Measurements from ENCODE around the gene DDX28. TPM values are rescaled to one million over a fixed set of nuclear protein-coding genes. Genes with fewer than 3 reads are reported as not detected.

The DDX28 gene
- total and polyA plus RNA-seq, 11 donors, result 4.4 to 11.9 (median 8.8) TPM

GRCh38 chr16:68041783-68042182, 18.8 kb upstream of the DDX28 start:
- Histone ChIP-seq H3K4me1 (peaks cover 0 to 42% (median 0%) of the 10 kb centered on the region in 12 donors), H3K27ac (peak overlapping the region in 1 of 12 donors; percentile 72), H3K4me3 (no peak overlapping the region), H3K9me3 (no peaks in the 10 kb centered on the region), H3K27me3 (no peaks in the 10 kb centered on the region), H3K36me3 (peaks cover 0 to 39% (median 3%) of the 10 kb centered on the region in 9 donors)
- DNase-seq (no peak), ATAC-seq (peak in 1 of 4 donors; percentile 54)
- no peak for TF ChIP-seq POLR2A (IDR thresholded peaks at IDR 0.05)
- TF ChIP-seq, protein P1, sequence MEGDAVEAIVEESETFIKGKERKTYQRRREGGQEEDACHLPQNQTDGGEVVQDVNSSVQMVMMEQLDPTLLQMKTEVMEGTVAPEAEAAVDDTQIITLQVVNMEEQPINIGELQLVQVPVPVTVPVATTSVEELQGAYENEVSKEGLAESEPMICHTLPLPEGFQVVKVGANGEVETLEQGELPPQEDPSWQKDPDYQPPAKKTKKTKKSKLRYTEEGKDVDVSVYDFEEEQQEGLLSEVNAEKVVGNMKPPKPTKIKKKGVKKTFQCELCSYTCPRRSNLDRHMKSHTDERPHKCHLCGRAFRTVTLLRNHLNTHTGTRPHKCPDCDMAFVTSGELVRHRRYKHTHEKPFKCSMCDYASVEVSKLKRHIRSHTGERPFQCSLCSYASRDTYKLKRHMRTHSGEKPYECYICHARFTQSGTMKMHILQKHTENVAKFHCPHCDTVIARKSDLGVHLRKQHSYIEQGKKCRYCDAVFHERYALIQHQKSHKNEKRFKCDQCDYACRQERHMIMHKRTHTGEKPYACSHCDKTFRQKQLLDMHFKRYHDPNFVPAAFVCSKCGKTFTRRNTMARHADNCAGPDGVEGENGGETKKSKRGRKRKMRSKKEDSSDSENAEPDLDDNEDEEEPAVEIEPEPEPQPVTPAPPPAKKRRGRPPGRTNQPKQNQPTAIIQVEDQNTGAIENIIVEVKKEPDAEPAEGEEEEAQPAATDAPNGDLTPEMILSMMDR (IDR thresholded peaks at IDR 0.05), result no peak
- intact Hi-C loops (cut with DNase I), result loop anchor here (2.0 to 10.0 kb wide), 13 partner anchors 47 to 517 kb away; partner anchors contain the start of genes NRN1L (in 7 of the 10), DPEP2 (in 2 of the 10), PSMB10 (in 2 of the 10) and LCAT (in 1 of the 10)
- 85 to 93% (median 90%) methylated on average over 2 of the region's 2 CpGs for WGBS, 4 donors

DNA sequence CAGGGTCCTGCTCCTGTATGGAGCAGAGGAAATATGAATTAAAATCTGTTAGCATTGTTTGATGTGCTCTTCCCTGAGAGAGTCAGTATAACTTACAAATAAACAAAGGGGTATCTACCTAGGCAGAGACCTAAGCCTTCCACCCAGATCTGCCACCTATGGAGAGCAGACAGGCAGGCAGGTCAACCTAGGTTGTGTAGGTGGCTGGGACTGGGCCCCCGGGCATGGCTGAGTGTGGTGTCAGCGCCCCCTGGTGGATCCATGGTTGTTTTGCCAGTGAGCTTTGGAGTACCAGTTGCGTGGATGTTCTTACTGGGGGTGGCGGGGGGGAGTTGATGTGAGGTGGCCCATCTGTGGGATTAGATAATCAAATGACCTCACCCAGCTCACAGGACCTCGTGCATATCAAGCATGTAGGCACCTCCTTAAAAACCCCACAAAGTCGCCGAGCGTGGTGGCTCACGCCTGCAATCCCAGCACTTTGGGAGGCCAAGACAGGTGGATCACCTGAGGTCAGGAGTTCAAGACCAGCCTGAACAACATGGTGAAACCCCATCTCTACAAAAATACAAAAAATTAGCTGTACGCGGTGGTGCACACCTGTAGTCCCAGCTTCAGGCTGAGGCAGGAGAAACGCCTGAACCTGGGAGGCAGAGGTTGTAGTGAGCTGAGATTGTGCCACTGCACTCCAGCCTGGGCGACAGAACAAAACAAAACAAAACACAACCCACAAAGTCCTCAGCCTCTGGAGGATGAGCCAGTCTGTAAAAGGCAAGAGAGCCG, 17.7 kb upstream of the DDX28 start:
- Histone ChIP-seq H3K27me3 (no peaks in the 10 kb centered on the region), H3K4me3 (no peak overlapping the region), H3K9me3 (no peaks in the 10 kb centered on the region), H3K27ac (peak overlapping the region in 1 of 12 donors; percentile 72), H3K36me3 (peaks cover 0 to 39% (median 3%) of the 10 kb centered on the region in 9 donors), H3K4me1 (peaks cover 0 to 42% (median 0%) of the 10 kb centered on the region in 12 donors)
- WGBS, 4 donors, result 64 to 69% (median 68%) methylated on average over 12 to 14 of the region's 14 CpGs
- TF ChIP-seq, protein P1 (IDR thresholded peaks at IDR 0.05), result peak; percentile 70 to 89 (median 82)
- TF ChIP-seq POLR2A (IDR thresholded peaks at IDR 0.05), result no peak
- ATAC-seq (peak; percentile 84 to 95 (median 94)), DNase-seq (peak; percentile 76 to 92 (median 84))
- intact Hi-C loops (cut with DNase I), result loop anchor here (1.0 to 10.0 kb wide), 15 partner anchors 46 to 516 kb away; partner anchors contain the start of genes NRN1L (in 8 of the 10), DPEP2 (in 2 of the 10), PSMB10 (in 2 of the 10) and LCAT (in 1 of the 10)

DNA sequence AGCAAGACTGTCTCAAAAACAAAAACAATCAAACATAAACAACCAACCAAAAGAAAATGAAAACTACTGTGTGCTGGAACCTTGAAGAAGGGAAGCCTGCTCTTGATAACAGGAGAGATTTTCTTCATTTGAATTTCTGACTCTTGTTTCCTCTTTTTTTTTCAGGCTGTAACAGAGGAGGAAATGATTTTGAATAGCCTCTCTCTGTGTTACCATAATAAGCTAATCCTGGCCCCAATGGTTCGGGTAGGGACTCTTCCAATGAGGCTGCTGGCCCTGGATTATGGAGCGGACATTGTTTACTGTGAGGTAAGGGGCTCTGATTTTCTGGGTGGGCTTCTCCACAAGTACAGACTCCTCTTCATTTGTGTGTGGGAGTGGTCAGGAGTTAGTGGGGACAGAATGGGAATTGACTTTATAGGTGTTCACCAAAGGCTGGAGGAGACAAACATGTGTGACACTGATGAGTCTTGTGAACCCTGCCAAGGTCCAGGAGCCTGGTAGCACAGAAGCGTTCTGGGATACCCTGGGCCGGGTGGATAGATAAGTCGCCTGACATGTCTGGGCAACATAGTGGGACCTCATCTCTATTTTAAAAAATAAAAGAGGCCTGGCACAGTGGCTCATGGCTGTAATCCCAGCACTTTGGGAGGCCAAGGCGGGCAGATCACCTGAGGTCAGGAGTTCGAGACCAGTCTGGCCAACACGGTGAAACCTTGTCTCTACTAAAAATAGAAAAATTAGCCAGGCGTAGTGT, 15.0 kb upstream of the DDX28 start:
- Histone ChIP-seq H3K4me3 (peak overlapping the region in 1 of 12 donors; percentile 15), H3K27me3 (no peaks in the 10 kb centered on the region), H3K27ac (peak overlapping the region in 4 of 12 donors; percentile 14 to 76 (median 34)), H3K9me3 (no peaks in the 10 kb centered on the region), H3K36me3 (peaks cover 0 to 23% (median 3%) of the 10 kb centered on the region in 9 donors), H3K4me1 (peaks cover 0 to 42% (median 0%) of the 10 kb centered on the region in 12 donors)
- 74 to 84% (median 80%) methylated on average over 9 of the region's 9 CpGs for WGBS, 4 donors
- TF ChIP-seq, protein P1 (IDR thresholded peaks at IDR 0.05), result no peak
- TF ChIP-seq POLR2A (IDR thresholded peaks at IDR 0.05), result no peak
- intact Hi-C loops (cut with DNase I), result loop anchor here in 4 of 10 donors (5.0 to 10.0 kb wide), 4 partner anchors 103 to 223 kb away; partner anchors contain the start of genes CTRL (in 1 of the 4), NRN1L (in 1 of the 4) and PSMB10 (in 1 of the 4)
- no peak for DNase-seq
- ATAC-seq, result no peak
